Activated CD4-positive, alpha-beta T cell treated with anti-CD3 and anti-CD28 coated beads, Interleukin-2, Interleukin-6, amounts not matched to agents 100 ng/mL and 50 ng/mL, durations not matched to agents 16 hours and 8 hours (primary cell): Measurements from ENCODE around the gene JPH2.

Experiments used
- DNase-seq: peaks from one replicate; pipeline ENCODE4 v3.0.0-alpha.2; 2020

Gene JPH2

GRCh38 chr20:44095831-44096230 lies 91.2 kb downstream of the JPH2 start:
- no peak for DNase-seq

- no peak for DNase-seq
Measured at GRCh38 chr20:44093249-44093582, 93.8 kb downstream of the JPH2 start.

- DNase-seq: peak; percentile 50
Measured at GRCh38 chr20:44092551-44093248, 94.3 kb downstream of the JPH2 start.

DNA sequence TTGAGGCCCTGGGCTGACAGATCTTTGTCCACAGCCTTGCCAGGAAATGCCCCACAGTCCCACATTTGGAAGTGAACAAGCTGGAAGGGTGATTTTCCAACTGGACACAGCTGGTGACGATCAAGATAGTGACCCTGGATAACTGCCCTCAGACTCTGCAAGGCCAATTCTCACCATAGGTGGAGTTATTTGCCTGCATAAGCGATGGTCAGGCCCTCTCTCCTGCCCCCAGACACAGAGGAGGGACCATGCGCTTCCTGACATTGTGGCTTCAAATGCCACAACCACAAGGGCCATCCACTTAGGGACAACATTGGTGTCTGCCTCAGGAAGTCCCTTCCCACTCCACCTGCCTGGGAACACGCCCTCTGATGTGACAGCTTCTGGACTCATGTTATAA lies 96.0 kb downstream of the JPH2 start:
- DNase-seq: no peak

GRCh38 chr20:44089987-44090674 lies 96.9 kb downstream of the JPH2 start:
- DNase-seq: peak; percentile 30

GRCh38 chr20:44087857-44088120 lies 99.2 kb downstream of the JPH2 start:
- DNase-seq: no peak

GRCh38 chr20:44087051-44087856 lies 99.7 kb downstream of the JPH2 start:
- no peak for DNase-seq

- no peak for DNase-seq
Measured at GRCh38 chr20:44085616-44086434, 101.2 kb downstream of the JPH2 start.

DNA sequence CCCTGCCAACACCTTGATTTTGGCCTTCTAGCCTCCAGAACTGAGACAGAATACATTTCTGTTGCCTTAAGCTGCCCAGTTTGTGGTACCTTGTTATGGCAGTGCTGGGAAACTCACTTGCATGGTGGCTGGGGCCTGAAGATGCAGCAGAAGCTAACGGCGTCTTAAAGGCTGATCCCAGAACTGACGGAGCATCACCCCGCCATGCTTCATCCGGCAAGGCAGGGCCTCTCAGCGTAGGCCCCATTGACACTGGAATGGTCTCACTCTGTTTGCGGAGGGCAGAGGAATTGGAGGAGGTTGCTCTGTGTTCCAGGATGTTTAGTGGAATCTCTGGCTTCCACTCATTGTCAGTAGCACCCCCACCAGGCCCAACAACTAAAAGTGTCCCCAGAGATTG lies 102.1 kb downstream of the JPH2 start:
- no peak for DNase-seq

GRCh38 chr20:44084439-44084838 lies 102.5 kb downstream of the JPH2 start:
- no peak for DNase-seq

GRCh38 chr20:44083220-44083933 lies 103.6 kb downstream of the JPH2 start:
- DNase-seq: no peak

- no peak for DNase-seq
Measured at GRCh38 chr20:44081888-44082287, 105.1 kb downstream of the JPH2 start.

DNA sequence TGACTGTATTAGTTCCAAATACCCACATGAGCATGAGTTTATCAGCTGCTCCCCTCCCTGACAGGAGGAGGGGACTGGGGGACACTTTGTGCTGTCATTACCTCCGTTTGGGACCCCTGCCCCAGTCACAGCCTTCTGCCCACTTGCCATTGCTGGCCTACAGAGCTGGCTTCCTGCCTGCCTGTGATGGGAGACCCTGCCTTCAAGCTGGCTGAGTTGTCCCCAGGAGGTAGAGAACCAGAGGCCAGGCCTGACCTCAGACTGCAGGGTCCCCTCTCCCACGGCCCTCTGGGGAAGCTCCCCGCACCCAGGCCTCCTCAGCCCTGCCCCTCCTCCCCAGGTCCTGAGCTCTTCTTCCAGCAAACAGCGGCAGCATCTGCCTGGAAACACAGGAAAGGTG lies 105.5 kb downstream of the JPH2 start:
- DNase-seq: no peak

- peak; percentile 85 for DNase-seq
Measured at GRCh38 chr20:44080646-44081267, 106.2 kb downstream of the JPH2 start.

- no peak for DNase-seq
Measured at GRCh38 chr20:44080064-44080463, 106.9 kb downstream of the JPH2 start.

DNA sequence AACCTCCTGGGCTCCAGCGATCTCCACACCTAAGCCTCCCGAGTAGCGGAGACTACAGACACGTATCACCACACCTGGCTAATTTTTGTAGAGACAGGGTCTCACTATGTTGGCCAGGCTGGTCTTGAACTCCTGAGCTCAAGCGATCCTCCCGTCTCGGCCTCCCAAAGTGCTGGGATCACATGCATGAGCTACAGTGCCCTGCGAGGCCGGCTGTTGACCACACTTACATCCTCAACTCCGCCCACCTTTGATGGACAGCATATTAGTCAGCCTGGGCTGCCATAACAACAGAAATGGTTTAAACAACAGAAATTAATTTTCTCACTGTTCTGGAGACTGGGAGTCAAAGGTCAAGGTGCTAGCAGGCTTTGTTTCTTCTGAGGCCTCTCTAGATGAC lies 107.7 kb downstream of the JPH2 start:
- DNase-seq: no peak

DNA sequence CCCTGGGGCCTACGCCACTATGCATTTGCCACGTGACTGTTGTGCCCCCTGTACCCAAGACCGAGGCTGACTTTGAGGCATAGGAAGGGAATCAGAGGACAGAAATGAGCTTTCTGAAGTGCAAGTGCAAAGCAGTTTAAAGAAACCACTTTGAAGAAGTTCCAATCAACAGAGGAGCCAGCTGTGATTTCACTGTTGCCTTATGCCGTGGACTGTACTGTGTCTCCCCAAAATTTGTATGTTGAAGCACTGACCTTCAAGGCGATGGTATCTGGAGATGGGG lies 111.1 kb downstream of the JPH2 start:
- no peak for DNase-seq

DNA sequence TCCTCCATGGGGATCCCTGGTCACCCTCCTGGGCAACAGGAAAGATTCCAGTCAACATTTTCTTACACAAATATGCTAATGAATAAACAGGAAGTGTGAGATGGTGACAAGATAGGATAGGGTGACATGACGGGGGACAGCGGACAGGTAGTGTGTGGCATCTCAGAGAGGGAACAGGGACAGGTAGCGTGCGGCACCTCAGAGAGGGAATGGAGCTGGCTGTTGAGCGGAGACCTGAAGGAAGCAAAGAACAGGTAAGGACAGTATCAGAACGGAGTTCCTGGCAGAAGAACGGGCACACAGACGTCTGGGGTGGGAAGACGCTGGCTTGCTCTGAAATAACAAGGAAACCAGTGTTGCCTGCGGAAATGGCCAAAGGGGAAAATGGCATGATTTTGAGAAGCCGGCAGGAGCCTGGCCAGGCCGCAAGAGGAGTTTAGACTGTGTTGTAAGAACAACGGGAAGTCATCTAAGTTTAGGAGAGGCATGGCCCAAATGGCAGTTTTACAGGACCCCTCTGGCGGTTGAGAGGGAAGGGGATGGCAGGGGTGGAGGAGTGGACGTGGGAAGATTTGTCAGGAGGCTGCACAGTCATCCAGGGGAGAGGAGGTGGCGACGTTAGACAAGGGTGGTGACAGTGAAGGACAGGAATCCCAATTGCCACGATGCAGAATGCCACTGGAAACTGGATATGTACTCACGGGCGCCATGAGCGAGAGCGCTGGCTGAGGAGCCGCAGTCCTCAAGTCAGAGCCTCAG lies 111.6 kb downstream of the JPH2 start:
- no peak for DNase-seq

DNA sequence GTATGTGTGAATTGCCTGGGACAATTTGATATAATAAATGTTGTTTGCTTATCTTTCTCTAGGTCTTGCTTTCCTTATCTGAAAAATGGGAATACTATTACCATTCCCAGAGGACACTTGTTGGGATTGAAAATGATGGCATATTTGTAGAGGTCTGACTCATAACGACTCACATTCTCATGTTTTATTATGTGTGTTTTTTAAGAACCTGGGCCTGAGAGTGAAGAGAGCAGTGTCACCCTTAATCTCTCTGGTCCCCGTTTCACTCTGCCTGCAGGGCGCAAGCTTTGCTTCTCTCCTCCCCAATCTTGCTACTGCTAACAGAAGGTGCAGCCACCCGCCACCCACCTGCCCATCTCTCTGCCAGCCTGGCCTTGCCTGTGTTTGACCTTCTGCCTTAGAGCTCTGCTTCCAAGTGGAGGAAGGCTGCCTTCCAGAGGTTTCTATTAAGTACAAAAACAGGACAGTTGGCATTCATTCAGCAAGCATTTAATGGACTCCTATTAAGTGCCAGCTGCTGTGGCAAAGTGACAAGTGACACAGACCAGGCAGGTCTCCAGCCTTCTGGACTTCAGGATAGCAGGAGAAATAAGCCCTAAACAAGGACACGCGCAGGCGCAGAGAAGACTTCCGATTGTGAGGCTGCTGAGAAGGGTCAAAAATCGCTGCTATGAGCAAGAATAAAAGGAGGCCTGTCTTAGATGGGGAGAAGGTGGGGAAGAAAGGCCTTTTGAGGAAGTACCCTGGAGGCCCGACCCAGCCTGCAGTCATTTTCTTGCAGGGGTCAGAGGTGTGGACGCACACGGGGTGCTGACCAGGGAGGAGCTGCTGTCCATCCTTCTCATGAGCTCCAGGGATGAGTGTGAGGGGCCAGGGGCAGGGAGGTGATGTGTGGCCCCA lies 112.5 kb downstream of the JPH2 start:
- DNase-seq: no peak

- DNase-seq: no peak
Measured at GRCh38 chr20:44073675-44074071, 113.3 kb downstream of the JPH2 start.
